Activated naive CD4-positive, alpha-beta T cell treated with anti-CD3 and anti-CD28 coated beads, Interleukin-2, amount 10 ng/mL, durations not matched to agents 7 days and 5 days (primary cell): Measurements from ENCODE around the gene NPAS3.

Experiments
- CTCF ChIA-PET: fragments of 350-600 bp; sonication (Branson Sonifier 250); formaldehyde crosslinking; loops from one replicate; lab custom pipeline; 2021; ENCODE audit warnings: antibody characterized with exemption; lab: Charles Lee
- DNase-seq: peaks from one replicate; pipeline ENCODE4 v3.0.0-alpha.2; 2020
- H3K27ac Mint-ChIP-seq: one replicate; pipeline ENCODE4 v1.8.0; 2021; ENCODE audit warnings: mild to moderate bottlenecking, moderate library complexity, mixed read lengths
- H3K27me3 Mint-ChIP-seq: one replicate; pipeline ENCODE4 v1.8.0; 2021; ENCODE audit warnings: mild to moderate bottlenecking, mixed read lengths
- H3K36me3 Mint-ChIP-seq: one replicate; pipeline ENCODE4 v1.8.0; 2021; ENCODE audit warnings: mixed read lengths
- H3K4me1 Mint-ChIP-seq: one replicate; pipeline ENCODE4 v1.8.0; 2021; ENCODE audit warnings: mixed read lengths
- H3K4me3 Mint-ChIP-seq: one replicate; pipeline ENCODE4 v1.8.0; 2021; ENCODE audit warnings: mild to moderate bottlenecking, moderate library complexity, mixed read lengths
- H3K9me3 Mint-ChIP-seq: one replicate; pipeline ENCODE4 v1.8.0; 2021; ENCODE audit warnings: mixed read lengths

Gene NPAS3

DNA sequence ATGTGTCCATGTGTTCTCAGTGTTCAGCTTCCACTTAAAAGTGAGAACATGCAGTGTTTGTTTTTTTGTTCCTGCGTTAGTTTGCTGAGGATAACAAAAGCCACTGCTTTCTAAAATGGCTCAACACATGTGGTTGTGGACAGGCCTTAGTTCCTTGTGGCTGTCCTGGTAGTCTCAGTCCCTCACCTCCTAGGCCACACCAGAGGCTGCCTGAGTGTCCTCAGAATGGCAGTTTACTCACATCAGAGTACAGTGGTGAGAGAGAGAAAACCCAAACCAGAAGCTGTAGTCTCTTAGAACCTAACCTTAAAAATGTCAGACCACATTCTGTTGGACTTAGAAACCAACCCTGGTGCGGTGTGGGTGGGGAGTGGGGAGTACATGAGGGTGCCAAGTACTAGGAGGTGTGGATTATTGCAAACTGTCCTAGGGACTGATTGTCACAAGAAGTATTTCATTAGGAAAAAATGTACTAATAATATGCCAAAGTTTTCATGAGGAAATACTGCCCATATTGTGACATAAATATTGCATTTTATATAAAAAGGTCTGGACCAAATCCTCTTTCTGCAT is 30.4 kb downstream of the NPAS3 start:
- H3K9me3 Mint-ChIP-seq: no peaks in the 10 kb centered on the region
- CTCF ChIA-PET: no interaction called here
- no peak overlapping the region for H3K27ac Mint-ChIP-seq
- no peak overlapping the region for H3K4me3 Mint-ChIP-seq
- no peak for DNase-seq
- H3K36me3 Mint-ChIP-seq: no peaks in the 10 kb centered on the region
- no peaks in the 10 kb centered on the region for H3K27me3 Mint-ChIP-seq
- no peaks in the 10 kb centered on the region for H3K4me1 Mint-ChIP-seq

DNA sequence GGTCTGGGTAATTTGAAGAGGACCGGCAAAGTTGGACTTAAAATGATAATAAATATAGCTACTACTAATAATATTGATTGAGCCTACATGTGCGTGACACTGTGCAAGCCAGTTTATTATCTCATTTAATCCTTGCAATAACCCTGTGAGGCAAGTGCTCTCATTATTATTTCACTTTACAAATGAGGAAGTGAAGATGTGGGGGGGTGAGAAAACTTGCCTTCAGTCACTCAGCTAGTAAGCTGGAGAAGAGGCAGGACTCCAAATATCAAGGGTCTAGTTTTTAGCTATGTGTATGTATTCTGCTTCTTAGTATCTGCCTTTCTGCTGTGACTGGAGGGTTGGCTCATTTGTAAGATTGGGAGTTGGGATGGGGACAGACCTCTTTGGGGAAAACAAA is 39.2 kb downstream of the NPAS3 start:
- Mint-ChIP-seq H3K4me3 (no peak overlapping the region), H3K27ac (no peak overlapping the region)
- CTCF ChIA-PET: interaction anchor here (0.5 kb wide), 1 partner anchor 62 kb away, joined by 3 read pairs; no protein-coding TSS in a partner anchor

DNA sequence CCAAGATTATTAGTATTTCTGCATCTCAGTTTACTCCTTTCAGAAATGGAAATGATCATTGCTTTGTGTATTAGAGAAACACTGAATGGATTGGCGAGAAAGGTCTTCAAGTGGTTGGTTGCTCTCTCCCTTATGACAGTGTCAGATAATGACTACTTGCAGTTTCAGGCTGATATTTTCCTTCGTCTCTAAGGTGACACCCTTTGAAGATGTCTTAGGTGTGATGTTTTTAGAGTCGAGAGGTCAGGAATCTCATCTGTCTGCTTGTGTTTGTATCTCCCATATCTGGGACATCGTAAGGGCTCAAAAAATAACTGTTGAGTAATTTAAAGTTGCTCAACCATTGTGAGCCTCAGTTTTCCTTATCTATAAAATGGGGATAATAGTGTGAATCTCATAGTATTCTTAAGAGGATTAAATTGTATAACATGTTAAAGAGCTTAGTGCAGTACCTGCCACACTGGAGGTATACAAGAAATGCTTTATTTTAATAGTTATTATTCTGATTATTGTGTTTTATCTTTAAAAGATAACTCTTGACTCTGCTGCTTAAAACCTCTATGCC is 40.1 kb downstream of the NPAS3 start:
- CTCF ChIA-PET: no interaction called here
- Mint-ChIP-seq H3K4me3 (no peak overlapping the region), H3K27me3 (no peaks in the 10 kb centered on the region), H3K27ac (no peak overlapping the region), H3K9me3 (no peaks in the 10 kb centered on the region), H3K4me1 (no peaks in the 10 kb centered on the region), H3K36me3 (no peaks in the 10 kb centered on the region)
- DNase-seq: no peak

More for the DNA sequence above, 39.2 kb downstream of the NPAS3 start:
- Mint-ChIP-seq H3K4me1 (no peaks in the 10 kb centered on the region), H3K9me3 (no peaks in the 10 kb centered on the region), H3K36me3 (no peaks in the 10 kb centered on the region), H3K27me3 (no peaks in the 10 kb centered on the region)
- DNase-seq: no peak

- H3K36me3 Mint-ChIP-seq: no peaks in the 10 kb centered on the region
- no peak overlapping the region for H3K27ac Mint-ChIP-seq
- CTCF ChIA-PET: no interaction called here
- no peaks in the 10 kb centered on the region for H3K9me3 Mint-ChIP-seq
- no peak overlapping the region for H3K4me3 Mint-ChIP-seq
- DNase-seq: no peak
- H3K4me1 Mint-ChIP-seq: no peaks in the 10 kb centered on the region
- H3K27me3 Mint-ChIP-seq: no peaks in the 10 kb centered on the region
Observed at GRCh38 chr14:32980178-32980901, 41.7 kb downstream of the NPAS3 start.

- Mint-ChIP-seq H3K9me3 (no peaks in the 10 kb centered on the region), H3K27ac (no peak overlapping the region), H3K4me3 (no peak overlapping the region), H3K4me1 (no peaks in the 10 kb centered on the region), H3K27me3 (no peaks in the 10 kb centered on the region), H3K36me3 (no peaks in the 10 kb centered on the region)
- CTCF ChIA-PET: no interaction called here
- no peak for DNase-seq
Observed at GRCh38 chr14:32980902-32981501, 42.3 kb downstream of the NPAS3 start.

DNA sequence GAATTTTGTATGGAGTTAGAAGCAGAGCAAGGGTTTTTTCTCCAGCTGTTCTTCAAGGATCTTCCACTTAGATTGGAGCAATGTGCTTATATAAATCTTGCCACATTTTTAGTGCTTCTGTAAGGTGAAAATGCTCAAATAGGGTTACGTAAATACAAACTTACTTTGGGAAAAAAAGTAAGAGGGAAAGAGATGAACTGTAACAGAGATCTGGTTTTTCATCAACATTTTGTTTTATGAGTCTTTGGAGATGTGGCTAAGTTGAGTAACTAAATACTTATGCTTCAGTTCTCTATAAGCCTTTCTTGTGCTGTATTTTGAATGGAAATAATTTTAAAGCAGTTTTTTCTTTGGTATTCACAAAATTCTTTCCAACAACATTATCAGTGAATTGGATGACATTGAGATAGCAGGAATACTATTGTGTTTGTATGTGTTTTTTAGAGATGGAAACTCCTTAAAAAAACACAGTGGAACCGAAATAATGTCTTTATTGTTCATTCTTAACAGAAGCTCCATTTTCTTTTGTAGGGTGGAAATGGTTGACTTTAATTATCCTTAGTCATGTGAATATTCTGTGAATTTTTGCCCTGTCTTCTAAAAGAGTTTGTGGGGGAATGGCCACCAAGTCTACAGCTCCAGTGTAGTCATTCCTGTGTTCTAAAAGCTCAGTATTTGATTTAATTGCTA is 45.7 kb downstream of the NPAS3 start:
- H3K27ac Mint-ChIP-seq: no peak overlapping the region
- no peaks in the 10 kb centered on the region for H3K27me3 Mint-ChIP-seq
- no peaks in the 10 kb centered on the region for H3K36me3 Mint-ChIP-seq
- CTCF ChIA-PET: no interaction called here
- H3K4me1 Mint-ChIP-seq: no peaks in the 10 kb centered on the region
- H3K4me3 Mint-ChIP-seq: no peak overlapping the region
- no peak for DNase-seq
- no peaks in the 10 kb centered on the region for H3K9me3 Mint-ChIP-seq

GRCh38 chr14:32985866-32986265 is 47.2 kb downstream of the NPAS3 start:
- Mint-ChIP-seq H3K4me1 (no peaks in the 10 kb centered on the region), H3K4me3 (no peak overlapping the region), H3K9me3 (no peaks in the 10 kb centered on the region), H3K27me3 (no peaks in the 10 kb centered on the region), H3K27ac (no peak overlapping the region), H3K36me3 (no peaks in the 10 kb centered on the region)
- CTCF ChIA-PET: no interaction called here
- no peak for DNase-seq

DNA sequence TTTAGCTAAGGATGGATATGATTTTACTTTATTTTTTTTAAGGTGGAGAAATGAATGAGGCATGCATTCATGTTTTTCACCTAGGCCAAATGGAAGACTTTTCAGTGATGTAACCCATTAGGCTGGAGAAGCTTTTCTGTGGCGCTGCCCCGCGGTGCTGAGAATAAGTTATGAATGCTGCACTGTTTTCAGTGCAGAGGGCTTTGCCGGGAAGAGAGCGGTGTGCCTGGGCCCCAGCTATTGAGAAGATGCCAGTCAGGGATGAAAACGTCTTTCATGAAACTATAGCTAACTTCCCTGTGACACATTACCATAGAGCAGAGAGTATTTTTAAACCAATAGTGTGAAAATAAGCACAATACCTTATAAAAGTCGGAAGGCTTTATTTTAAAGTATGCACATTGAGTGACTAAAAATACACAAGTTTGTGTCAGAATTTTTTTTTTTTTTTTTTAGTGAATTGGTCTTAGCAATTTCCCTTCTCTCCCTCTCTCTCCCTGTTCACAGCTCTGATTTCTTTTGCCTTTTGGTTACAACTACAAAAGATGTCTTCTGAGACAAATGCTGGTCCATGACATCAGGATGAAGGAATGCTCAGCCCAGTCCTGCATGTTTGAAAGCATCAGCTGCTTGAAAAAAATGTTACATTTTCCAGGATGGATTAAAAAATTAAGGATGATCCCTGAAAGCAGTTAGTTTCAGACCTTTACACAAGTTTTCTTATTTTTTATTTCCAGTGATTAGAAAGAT is 48.3 kb downstream of the NPAS3 start:
- DNase-seq: no peak
- H3K4me1 Mint-ChIP-seq: no peaks in the 10 kb centered on the region
- H3K4me3 Mint-ChIP-seq: no peak overlapping the region
- no peak overlapping the region for H3K27ac Mint-ChIP-seq
- CTCF ChIA-PET: no interaction called here
- no peaks in the 10 kb centered on the region for H3K27me3 Mint-ChIP-seq
- H3K9me3 Mint-ChIP-seq: no peaks in the 10 kb centered on the region
- no peaks in the 10 kb centered on the region for H3K36me3 Mint-ChIP-seq

DNA sequence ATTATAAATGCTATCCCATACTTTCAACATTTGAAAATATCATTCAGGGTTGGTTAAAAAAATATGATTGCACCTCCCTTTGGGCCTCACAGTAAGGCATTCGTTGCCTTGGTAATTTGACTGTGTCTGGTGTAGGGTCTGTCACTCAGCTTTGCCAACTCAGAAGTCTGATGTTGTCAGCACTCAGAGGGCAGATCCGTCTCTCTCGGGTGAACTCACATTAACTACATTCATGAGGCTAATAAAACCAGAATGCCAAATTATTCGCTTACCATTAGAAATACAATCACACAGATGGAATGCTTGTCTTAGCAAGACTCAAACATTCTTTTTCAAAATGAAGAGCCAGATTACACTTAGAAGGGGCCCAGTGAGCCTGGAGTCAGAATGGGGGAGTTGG is 53.0 kb downstream of the NPAS3 start:
- H3K36me3 Mint-ChIP-seq: no peaks in the 10 kb centered on the region
- no peak for DNase-seq
- no peak overlapping the region for H3K27ac Mint-ChIP-seq
- H3K9me3 Mint-ChIP-seq: peaks cover 5% of the 10 kb centered on the region
- H3K27me3 Mint-ChIP-seq: no peaks in the 10 kb centered on the region
- CTCF ChIA-PET: no interaction called here
- no peaks in the 10 kb centered on the region for H3K4me1 Mint-ChIP-seq
- H3K4me3 Mint-ChIP-seq: no peak overlapping the region

GRCh38 chr14:32993921-32994320 is 55.2 kb downstream of the NPAS3 start:
- CTCF ChIA-PET: no interaction called here

DNA sequence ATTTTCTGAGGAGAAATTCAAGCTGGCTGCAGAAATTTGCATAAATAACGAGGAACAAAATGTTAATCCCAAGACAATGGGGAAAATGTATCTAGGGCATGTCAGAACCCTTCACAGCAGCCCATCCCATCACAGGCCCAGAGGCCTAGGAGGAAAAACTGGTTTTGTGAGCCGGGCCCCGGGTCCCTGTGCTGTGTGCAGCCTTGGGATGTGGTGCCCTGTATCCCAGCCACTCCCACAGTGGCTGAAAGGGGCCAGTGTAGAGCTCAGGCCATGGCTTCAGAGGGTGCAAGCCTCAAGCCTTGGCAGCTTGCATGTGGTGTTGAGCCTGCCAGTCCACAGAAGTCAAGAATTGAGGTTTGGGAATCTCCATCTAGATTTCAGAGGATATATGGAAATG is 57.7 kb downstream of the NPAS3 start:
- no peaks in the 10 kb centered on the region for H3K27me3 Mint-ChIP-seq
- peaks cover 12% of the 10 kb centered on the region for H3K9me3 Mint-ChIP-seq
- CTCF ChIA-PET: no interaction called here
- no peaks in the 10 kb centered on the region for H3K4me1 Mint-ChIP-seq
- no peak overlapping the region for H3K27ac Mint-ChIP-seq
- DNase-seq: no peak
- H3K36me3 Mint-ChIP-seq: no peaks in the 10 kb centered on the region
- H3K4me3 Mint-ChIP-seq: no peak overlapping the region

More at GRCh38 chr14:32993921-32994320, 55.2 kb downstream of the NPAS3 start:
- H3K27me3 Mint-ChIP-seq: no peaks in the 10 kb centered on the region
- H3K36me3 Mint-ChIP-seq: no peaks in the 10 kb centered on the region
- peaks cover 12% of the 10 kb centered on the region for H3K9me3 Mint-ChIP-seq
- DNase-seq: no peak
- no peak overlapping the region for H3K4me3 Mint-ChIP-seq
- no peaks in the 10 kb centered on the region for H3K4me1 Mint-ChIP-seq
- no peak overlapping the region for H3K27ac Mint-ChIP-seq

DNA sequence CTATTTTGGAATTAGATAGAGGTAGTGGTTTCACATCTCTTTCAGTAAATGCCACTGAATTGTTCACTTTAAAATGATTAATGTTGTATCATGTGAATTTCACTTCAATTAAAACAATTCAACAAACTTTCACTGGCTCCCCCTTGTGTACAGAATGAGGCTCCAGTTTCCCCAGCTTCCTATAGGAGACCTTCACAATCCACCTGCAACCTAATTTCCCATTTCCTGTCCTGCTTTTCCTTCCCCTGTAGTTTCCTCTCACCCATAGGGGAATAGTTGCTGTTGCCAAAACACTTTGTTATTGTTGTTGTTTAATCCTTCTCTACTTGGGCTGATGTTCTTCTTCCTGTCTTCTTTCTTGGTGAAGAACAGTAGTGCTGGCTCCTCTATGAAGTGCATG is 59.8 kb downstream of the NPAS3 start:
- no peaks in the 10 kb centered on the region for H3K36me3 Mint-ChIP-seq
- no peaks in the 10 kb centered on the region for H3K27me3 Mint-ChIP-seq
- H3K9me3 Mint-ChIP-seq: peaks cover 12% of the 10 kb centered on the region
- DNase-seq: no peak
- H3K4me1 Mint-ChIP-seq: no peaks in the 10 kb centered on the region
- no peak overlapping the region for H3K4me3 Mint-ChIP-seq
- H3K27ac Mint-ChIP-seq: no peak overlapping the region
- CTCF ChIA-PET: no interaction called here

DNA sequence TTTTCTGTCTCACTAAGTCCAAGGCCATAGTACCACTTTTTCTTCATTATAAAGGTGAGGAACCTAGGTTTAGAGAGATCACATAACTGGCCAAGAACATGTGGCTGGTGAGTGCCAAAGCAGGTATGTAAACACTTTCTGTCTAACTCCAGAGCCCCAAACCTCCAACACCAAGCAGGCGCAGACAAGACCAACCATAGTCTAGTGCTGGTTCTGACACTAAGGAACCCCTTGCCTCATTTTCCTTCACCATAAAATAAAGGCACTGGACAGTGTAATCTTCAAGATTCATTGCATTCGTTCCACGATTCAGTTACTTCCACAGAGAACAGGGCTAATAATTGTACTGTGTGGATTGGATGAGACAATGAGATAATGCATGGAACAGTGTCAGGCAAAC is 71.0 kb downstream of the NPAS3 start:
- Mint-ChIP-seq H3K4me1 (no peaks in the 10 kb centered on the region), H3K27ac (no peak overlapping the region), H3K9me3 (no peaks in the 10 kb centered on the region), H3K36me3 (no peaks in the 10 kb centered on the region), H3K4me3 (no peak overlapping the region), H3K27me3 (no peaks in the 10 kb centered on the region)
- CTCF ChIA-PET: no interaction called here
- no peak for DNase-seq

- no peaks in the 10 kb centered on the region for H3K9me3 Mint-ChIP-seq
- H3K4me3 Mint-ChIP-seq: no peak overlapping the region
- no peaks in the 10 kb centered on the region for H3K4me1 Mint-ChIP-seq
- CTCF ChIA-PET: no interaction called here
- H3K36me3 Mint-ChIP-seq: no peaks in the 10 kb centered on the region
- H3K27ac Mint-ChIP-seq: no peak overlapping the region
- no peaks in the 10 kb centered on the region for H3K27me3 Mint-ChIP-seq
- DNase-seq: no peak
Observed at GRCh38 chr14:33010495-33010894, 71.8 kb downstream of the NPAS3 start.
